GM23338 (cell line): ENCODE measurements around the gene CYP4F2. TPM values are rescaled to one million over a fixed set of nuclear protein-coding genes. Genes with fewer than 3 reads are reported as not detected.
A peak's percentile ranks its signal among the peaks of the same experiment; 100 is the strongest.

Experiments used
- ATAC-seq: fragments of 200-7000 bp; cut with Tn5 transposase; 3 replicates; pipeline ENCODE4 v1.9.1; 2020
- DNase-seq: peaks from one replicate; pipeline ENCODE4 v3.0.0-alpha.2; 2015; ENCODE audit warnings: low spot score
- H2AFZ ChIP-seq: fragments of 200-600 bp; sonication (generic); 2 replicates; pipeline ENCODE4 v1.8.0; 2016; ENCODE audit warnings: antibody characterized with exemption, mild to moderate bottlenecking, moderate library complexity
- H3F3A ChIP-seq: fragments of 200-600 bp; sonication (generic); replicated peaks from 2 replicates; pipeline ENCODE4 v1.8.0; 2017; ENCODE audit warnings: antibody characterized with exemption, mixed run types, low read depth
- H3K27ac ChIP-seq: fragments of 200-600 bp; sonication (generic); 2 replicates; pipeline ENCODE4 v1.6.1; 2016; ENCODE audit warnings: low read depth
- H3K27me3 ChIP-seq: fragments of 200-600 bp; sonication (generic); 2 replicates; pipeline ENCODE4 v1.8.0; 2016; ENCODE audit warnings: mild to moderate bottlenecking, mixed run types, moderate library complexity; ENCODE audit not compliant: insufficient read depth
- H3K36me3 ChIP-seq: fragments of 200-600 bp; sonication (generic); 2 replicates; pipeline ENCODE4 v1.8.0; 2016; ENCODE audit warnings: mild to moderate bottlenecking; ENCODE audit not compliant: insufficient read depth
- H3K4me1 ChIP-seq: fragments of 200-600 bp; sonication (generic); 2 replicates; pipeline ENCODE4 v1.8.0; 2016; ENCODE audit warnings: mild to moderate bottlenecking, moderate library complexity; ENCODE audit not compliant: insufficient read depth
- H3K4me2 ChIP-seq: fragments of 200-600 bp; sonication (generic); 2 replicates; pipeline ENCODE4 v1.7.1; 2017; ENCODE audit warnings: mixed run types
- H3K4me3 ChIP-seq: fragments of 200-600 bp; sonication (generic); 2 replicates; pipeline ENCODE4 v1.6.1; 2016; ENCODE audit warnings: mixed run types
- H3K79me2 ChIP-seq: fragments of 200-600 bp; sonication (generic); replicated peaks from 2 replicates; pipeline ENCODE4 v1.8.0; 2017; ENCODE audit warnings: mild to moderate bottlenecking; ENCODE audit not compliant: insufficient read depth
- H3K9me2 ChIP-seq: fragments of 200-600 bp; sonication (generic); 2 replicates; pipeline ENCODE4 v1.8.0; 2017; ENCODE audit not compliant: insufficient read depth
- H4K20me1 ChIP-seq: fragments of 200-600 bp; sonication (generic); replicated peaks from 2 replicates; pipeline ENCODE4 v1.8.0; 2017; ENCODE audit warnings: mild to moderate bottlenecking; ENCODE audit not compliant: insufficient read depth
- H3K27ac Mint-ChIP-seq: 2 replicates; pipeline ENCODE4 v1.8.0; 2020; ENCODE audit warnings: inconsistent platforms, mild to moderate bottlenecking, moderate library complexity, mixed read lengths
- H3K27me3 Mint-ChIP-seq: 3 replicates; pipeline ENCODE4 v1.8.0; 2022; ENCODE audit warnings: low read depth, mild to moderate bottlenecking, moderate library complexity, mixed read lengths, inconsistent platforms; ENCODE audit not compliant: insufficient read depth, poor library complexity
- H3K36me3 Mint-ChIP-seq: 3 replicates; pipeline ENCODE4 v1.8.0; 2021; ENCODE audit warnings: low read depth, mild to moderate bottlenecking, inconsistent platforms, moderate library complexity, mixed read lengths
- H3K4me1 Mint-ChIP-seq: 3 replicates; pipeline ENCODE4 v1.8.0; 2020; ENCODE audit warnings: mild to moderate bottlenecking, inconsistent platforms, mixed read lengths
- H3K4me3 Mint-ChIP-seq: 3 replicates; pipeline ENCODE4 v1.8.0; 2021; ENCODE audit warnings: moderate library complexity, mild to moderate bottlenecking, inconsistent platforms, mixed read lengths
- H3K9me3 Mint-ChIP-seq: 3 replicates; pipeline ENCODE4 v1.8.0; 2020; ENCODE audit warnings: moderate library complexity, mild to moderate bottlenecking, inconsistent platforms, mixed read lengths
- CREB1 ChIP-seq: fragments of 250-450 bp; sonication (Bioruptor Pico); IDR thresholded peaks from 2 replicates; pipeline ENCODE4 v1.5.0; 2020; ENCODE audit warnings: low read depth, mild to moderate bottlenecking, moderate library complexity
- JUNB ChIP-seq: IDR thresholded peaks from one replicate; pipeline ENCODE4 v1.6.1; 2016; ENCODE audit warnings: antibody characterized with exemption; ENCODE audit not compliant: unreplicated experiment
- NANOG ChIP-seq: IDR thresholded peaks from 2 replicates; pipeline ENCODE4 v1.6.1; 2016; ENCODE audit warnings: antibody characterized with exemption, borderline replicate concordance
- POLR2AphosphoS5 ChIP-seq: IDR thresholded peaks from 2 replicates; pipeline ENCODE4 v1.6.1; 2016; ENCODE audit warnings: antibody characterized with exemption, low read depth
- STAT1 ChIP-seq: IDR thresholded peaks from one replicate; pipeline ENCODE4 v1.6.1; 2016; ENCODE audit warnings: antibody characterized with exemption; ENCODE audit not compliant: unreplicated experiment
- ZNF331 ChIP-seq: fragments of 250-450 bp; sonication (Bioruptor Pico); IDR thresholded peaks from 2 replicates; pipeline ENCODE4 v1.5.0; 2020; ENCODE audit warnings: low read depth, mild to moderate bottlenecking, moderate library complexity
- polyA plus RNA-seq: library from polyadenylated mRNA; unstranded; fragments of >200 nt; fragmentation: Nextera tagmentation; extraction: Ambion mirVana; gene quantifications from 2 replicates; pipeline ENCODE4 v1.2.1, GENCODE V29; 2016
- total RNA-seq: library from RNA; depleted of rRNA; stranded (reverse); fragments of >200 nt; shearing (Covaris generic); gene quantifications from 2 replicates; pipeline ENCODE4 v1.2.3, GENCODE V29; 2014
- TF ChIP-seq, protein P1 (sequence below): IDR thresholded peaks from one replicate; pipeline ENCODE4 v1.6.1; 2018; ENCODE audit warnings: antibody characterized with exemption; ENCODE audit not compliant: unreplicated experiment
- TF ChIP-seq, protein P2 (sequence below): fragments of 250-450 bp; sonication (Bioruptor Pico); IDR thresholded peaks from 2 replicates; pipeline ENCODE4 v1.5.0; 2020; ENCODE audit warnings: mild to moderate bottlenecking, moderate library complexity
- TF ChIP-seq, protein P3 (sequence below): IDR thresholded peaks from 2 replicates; pipeline ENCODE4 v1.6.1; 2016; ENCODE audit warnings: antibody characterized with exemption

Gene CYP4F2
- total and polyA plus RNA-seq, 2 experiments from 2014 or later: not detected

DNA sequence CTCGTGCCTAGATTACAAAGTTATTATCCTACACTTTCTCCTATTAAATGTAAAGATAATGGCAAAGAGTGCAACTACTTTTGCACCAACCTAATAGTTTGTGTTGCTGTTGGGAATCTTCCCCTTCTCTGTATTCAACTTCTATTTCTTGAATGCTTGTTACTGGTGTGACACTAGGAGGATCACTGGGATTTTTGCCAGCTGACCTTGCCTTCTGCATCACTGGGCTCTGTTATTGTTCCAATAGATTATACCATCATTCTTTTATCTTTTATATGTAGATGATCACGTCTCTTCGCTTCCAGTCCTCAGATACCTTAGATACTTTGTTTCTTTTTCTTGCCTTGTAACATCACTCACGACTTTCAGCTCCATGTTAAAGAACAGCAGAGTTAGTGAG, 47.4 kb upstream of the CYP4F2 start (continued):
- TF ChIP-seq STAT1 (no peak), NANOG (no peak), JUNB (no peak)
- TF ChIP-seq, protein P1, sequence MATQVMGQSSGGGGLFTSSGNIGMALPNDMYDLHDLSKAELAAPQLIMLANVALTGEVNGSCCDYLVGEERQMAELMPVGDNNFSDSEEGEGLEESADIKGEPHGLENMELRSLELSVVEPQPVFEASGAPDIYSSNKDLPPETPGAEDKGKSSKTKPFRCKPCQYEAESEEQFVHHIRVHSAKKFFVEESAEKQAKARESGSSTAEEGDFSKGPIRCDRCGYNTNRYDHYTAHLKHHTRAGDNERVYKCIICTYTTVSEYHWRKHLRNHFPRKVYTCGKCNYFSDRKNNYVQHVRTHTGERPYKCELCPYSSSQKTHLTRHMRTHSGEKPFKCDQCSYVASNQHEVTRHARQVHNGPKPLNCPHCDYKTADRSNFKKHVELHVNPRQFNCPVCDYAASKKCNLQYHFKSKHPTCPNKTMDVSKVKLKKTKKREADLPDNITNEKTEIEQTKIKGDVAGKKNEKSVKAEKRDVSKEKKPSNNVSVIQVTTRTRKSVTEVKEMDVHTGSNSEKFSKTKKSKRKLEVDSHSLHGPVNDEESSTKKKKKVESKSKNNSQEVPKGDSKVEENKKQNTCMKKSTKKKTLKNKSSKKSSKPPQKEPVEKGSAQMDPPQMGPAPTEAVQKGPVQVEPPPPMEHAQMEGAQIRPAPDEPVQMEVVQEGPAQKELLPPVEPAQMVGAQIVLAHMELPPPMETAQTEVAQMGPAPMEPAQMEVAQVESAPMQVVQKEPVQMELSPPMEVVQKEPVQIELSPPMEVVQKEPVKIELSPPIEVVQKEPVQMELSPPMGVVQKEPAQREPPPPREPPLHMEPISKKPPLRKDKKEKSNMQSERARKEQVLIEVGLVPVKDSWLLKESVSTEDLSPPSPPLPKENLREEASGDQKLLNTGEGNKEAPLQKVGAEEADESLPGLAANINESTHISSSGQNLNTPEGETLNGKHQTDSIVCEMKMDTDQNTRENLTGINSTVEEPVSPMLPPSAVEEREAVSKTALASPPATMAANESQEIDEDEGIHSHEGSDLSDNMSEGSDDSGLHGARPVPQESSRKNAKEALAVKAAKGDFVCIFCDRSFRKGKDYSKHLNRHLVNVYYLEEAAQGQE: no peak

DNA sequence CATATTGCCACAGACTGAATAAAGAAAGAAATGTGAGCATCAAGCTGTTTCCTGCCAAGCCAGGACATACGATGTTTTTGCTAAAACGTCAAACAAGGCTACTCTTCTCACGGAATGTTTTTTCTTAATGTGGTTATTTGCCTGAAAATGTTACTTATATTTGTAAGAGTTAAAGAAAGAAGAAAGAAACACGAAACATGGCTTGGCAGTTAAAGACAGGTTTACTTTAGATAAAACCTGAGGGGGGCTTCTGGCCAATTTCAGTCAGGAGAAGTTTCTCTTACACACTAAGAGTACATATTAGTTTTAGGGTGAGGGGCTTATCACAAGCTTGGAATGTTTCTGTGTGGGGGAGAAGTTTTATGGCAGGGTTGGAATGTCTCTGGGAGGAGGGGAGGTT, 46.5 kb upstream of the CYP4F2 start:
- Histone ChIP-seq H4K20me1 (no peaks in the 10 kb centered on the region), H3K4me2 (no peak overlapping the region), H3K9me2 (no peaks in the 10 kb centered on the region), H3F3A (no peaks in the 10 kb centered on the region), H3K36me3 (peaks cover 11% of the 10 kb centered on the region; the same call in 1 of the 2 replicates), H2AFZ (no peak overlapping the region), H3K27me3 (no peaks in the 10 kb centered on the region), H3K4me3 (no peak overlapping the region), H3K79me2 (no peaks in the 10 kb centered on the region), H3K4me1 (no peaks in the 10 kb centered on the region), H3K27ac (no peak overlapping the region)
- peak; percentile 16 for DNase-seq
- peaks cover 91% of the 10 kb centered on the region for H3K9me3 Mint-ChIP-seq
- H3K27me3 Mint-ChIP-seq: no peaks in the 10 kb centered on the region
- H3K27ac Mint-ChIP-seq: no peak overlapping the region
- ATAC-seq: no peak
- peaks cover 25% of the 10 kb centered on the region for H3K36me3 Mint-ChIP-seq
- no peak for TF ChIP-seq NANOG
- TF ChIP-seq POLR2AphosphoS5: no peak
- no peak for TF ChIP-seq STAT1
- TF ChIP-seq JUNB: no peak
- TF ChIP-seq, protein P2, sequence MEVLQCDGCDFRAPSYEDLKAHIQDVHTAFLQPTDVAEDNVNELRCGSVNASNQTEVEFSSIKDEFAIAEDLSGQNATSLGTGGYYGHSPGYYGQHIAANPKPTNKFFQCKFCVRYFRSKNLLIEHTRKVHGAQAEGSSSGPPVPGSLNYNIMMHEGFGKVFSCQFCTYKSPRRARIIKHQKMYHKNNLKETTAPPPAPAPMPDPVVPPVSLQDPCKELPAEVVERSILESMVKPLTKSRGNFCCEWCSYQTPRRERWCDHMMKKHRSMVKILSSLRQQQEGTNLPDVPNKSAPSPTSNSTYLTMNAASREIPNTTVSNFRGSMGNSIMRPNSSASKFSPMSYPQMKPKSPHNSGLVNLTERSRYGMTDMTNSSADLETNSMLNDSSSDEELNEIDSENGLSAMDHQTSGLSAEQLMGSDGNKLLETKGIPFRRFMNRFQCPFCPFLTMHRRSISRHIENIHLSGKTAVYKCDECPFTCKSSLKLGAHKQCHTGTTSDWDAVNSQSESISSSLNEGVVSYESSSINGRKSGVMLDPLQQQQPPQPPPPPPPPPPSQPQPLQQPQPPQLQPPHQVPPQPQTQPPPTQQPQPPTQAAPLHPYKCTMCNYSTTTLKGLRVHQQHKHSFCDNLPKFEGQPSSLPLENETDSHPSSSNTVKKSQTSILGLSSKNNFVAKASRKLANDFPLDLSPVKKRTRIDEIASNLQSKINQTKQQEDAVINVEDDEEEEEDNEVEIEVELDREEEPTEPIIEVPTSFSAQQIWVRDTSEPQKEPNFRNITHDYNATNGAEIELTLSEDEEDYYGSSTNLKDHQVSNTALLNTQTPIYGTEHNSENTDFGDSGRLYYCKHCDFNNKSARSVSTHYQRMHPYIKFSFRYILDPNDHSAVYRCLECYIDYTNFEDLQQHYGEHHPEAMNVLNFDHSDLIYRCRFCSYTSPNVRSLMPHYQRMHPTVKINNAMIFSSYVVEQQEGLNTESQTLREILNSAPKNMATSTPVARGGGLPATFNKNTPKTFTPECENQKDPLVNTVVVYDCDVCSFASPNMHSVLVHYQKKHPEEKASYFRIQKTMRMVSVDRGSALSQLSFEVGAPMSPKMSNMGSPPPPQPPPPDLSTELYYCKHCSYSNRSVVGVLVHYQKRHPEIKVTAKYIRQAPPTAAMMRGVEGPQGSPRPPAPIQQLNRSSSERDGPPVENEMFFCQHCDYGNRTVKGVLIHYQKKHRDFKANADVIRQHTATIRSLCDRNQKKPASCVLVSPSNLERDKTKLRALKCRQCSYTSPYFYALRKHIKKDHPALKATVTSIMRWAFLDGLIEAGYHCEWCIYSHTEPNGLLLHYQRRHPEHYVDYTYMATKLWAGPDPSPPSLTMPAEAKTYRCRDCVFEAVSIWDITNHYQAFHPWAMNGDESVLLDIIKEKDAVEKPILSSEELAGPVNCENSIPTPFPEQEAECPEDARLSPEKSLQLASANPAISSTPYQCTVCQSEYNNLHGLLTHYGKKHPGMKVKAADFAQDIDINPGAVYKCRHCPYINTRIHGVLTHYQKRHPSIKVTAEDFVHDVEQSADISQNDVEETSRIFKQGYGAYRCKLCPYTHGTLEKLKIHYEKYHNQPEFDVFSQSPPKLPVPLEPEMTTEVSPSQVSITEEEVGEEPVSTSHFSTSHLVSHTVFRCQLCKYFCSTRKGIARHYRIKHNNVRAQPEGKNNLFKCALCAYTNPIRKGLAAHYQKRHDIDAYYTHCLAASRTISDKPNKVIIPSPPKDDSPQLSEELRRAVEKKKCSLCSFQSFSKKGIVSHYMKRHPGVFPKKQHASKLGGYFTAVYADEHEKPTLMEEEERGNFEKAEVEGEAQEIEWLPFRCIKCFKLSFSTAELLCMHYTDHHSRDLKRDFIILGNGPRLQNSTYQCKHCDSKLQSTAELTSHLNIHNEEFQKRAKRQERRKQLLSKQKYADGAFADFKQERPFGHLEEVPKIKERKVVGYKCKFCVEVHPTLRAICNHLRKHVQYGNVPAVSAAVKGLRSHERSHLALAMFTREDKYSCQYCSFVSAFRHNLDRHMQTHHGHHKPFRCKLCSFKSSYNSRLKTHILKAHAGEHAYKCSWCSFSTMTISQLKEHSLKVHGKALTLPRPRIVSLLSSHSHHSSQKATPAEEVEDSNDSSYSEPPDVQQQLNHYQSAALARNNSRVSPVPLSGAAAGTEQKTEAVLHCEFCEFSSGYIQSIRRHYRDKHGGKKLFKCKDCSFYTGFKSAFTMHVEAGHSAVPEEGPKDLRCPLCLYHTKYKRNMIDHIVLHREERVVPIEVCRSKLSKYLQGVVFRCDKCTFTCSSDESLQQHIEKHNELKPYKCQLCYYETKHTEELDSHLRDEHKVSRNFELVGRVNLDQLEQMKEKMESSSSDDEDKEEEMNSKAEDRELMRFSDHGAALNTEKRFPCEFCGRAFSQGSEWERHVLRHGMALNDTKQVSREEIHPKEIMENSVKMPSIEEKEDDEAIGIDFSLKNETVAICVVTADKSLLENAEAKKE (CRISPR knock-in tag): no peak
- TF ChIP-seq, protein P1: no peak
- TF ChIP-seq, protein P3, sequence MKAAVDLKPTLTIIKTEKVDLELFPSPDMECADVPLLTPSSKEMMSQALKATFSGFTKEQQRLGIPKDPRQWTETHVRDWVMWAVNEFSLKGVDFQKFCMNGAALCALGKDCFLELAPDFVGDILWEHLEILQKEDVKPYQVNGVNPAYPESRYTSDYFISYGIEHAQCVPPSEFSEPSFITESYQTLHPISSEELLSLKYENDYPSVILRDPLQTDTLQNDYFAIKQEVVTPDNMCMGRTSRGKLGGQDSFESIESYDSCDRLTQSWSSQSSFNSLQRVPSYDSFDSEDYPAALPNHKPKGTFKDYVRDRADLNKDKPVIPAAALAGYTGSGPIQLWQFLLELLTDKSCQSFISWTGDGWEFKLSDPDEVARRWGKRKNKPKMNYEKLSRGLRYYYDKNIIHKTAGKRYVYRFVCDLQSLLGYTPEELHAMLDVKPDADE: no peak
- no peak for TF ChIP-seq ZNF331
- no peak for TF ChIP-seq CREB1 (CRISPR knock-in tag)
- no peak overlapping the region for H3K4me3 Mint-ChIP-seq
- H3K4me1 Mint-ChIP-seq: no peaks in the 10 kb centered on the region
